Smooth muscle cell (in vitro differentiated cells): ENCODE measurements around the gene DAB2. TPM values are rescaled to one million over a fixed set of nuclear protein-coding genes. Genes with fewer than 3 reads are reported as not detected.

Experiments used
- polyA plus RNA-seq: library from polyadenylated mRNA; unstranded; fragments of >200 nt; fragmentation: Nextera tagmentation; extraction: Ambion mirVana; gene quantifications from 2 replicates; pipeline ENCODE4 v1.2.1, GENCODE V29; 2016
- total RNA-seq: library from RNA; depleted of rRNA; stranded (reverse); fragments of >200 nt; gene quantifications from 2 replicates; pipeline ENCODE4 v1.2.3, GENCODE V29; 2014

DAB2 gene
- total and polyA plus RNA-seq, 2 experiments from 2014 or later = 87.2 to 105 TPM

Other genes starting within 250 kb of the DAB2 start
- gene FYB1, start 205.4 kb downstream of the DAB2 start, total RNA-seq = 0.22 TPM in 1 of 2 replicates, not detected in the other
- gene FYB1, start 205.4 kb downstream of the DAB2 start, polyA plus RNA-seq = 0.06 and 0.07 TPM in 2 replicates
- not detected in 2 replicates for gene C9, start 60.5 kb downstream of the DAB2 start, total RNA-seq
- not detected in 2 replicates for gene C9, start 60.5 kb downstream of the DAB2 start, polyA plus RNA-seq